GM15510 (cell line): Measurements from ENCODE around the gene PDE12.

Experiments used
- POLR2A ChIP-seq: IDR thresholded peaks from 3 replicates; pipeline ENCODE4 v1.6.1; 2011; ENCODE audit warnings: borderline replicate concordance; ENCODE audit not compliant: insufficient read length; ENCODE audit errors: extremely low read depth

The PDE12 gene

GRCh38 chr3:57605683-57606082 lies 49.6 kb downstream of the PDE12 start:
- no peak for TF ChIP-seq POLR2A

GRCh38 chr3:57616233-57616632 lies 60.2 kb downstream of the PDE12 start:
- TF ChIP-seq POLR2A: no peak
